GM12892 (cell line): ENCODE measurements around the gene DNAJC22.

Experiments used
- POLR2A ChIP-seq: IDR thresholded peaks from 2 replicates; pipeline ENCODE4 v1.6.1; 2011; ENCODE audit warnings: low read depth, low read length, control low read depth
- POLR2AphosphoS5 ChIP-seq: IDR thresholded peaks from 2 replicates; pipeline ENCODE4 v1.6.1; 2011; ENCODE audit warnings: low read depth, low read length, control low read depth
- TAF1 ChIP-seq: IDR thresholded peaks from 2 replicates; pipeline ENCODE4 v1.6.1; 2011; ENCODE audit warnings: low read depth, mild to moderate bottlenecking, control low read depth, low read length, borderline replicate concordance

GRCh38 chr12:49377386-49377785 lies 30.7 kb downstream of the DNAJC22 start:
- TF ChIP-seq POLR2A (no peak), TAF1 (no peak), POLR2AphosphoS5 (no peak)
